Activated CD8-positive, alpha-beta memory T cell treated with anti-CD3 and anti-CD28 coated beads for 48 hours (primary cell): Measurements from ENCODE around the gene SETBP1.
"Not testable (repeated sequence)": the region's sequence is repeated elsewhere in the genome, so short reads cannot be mapped to it uniquely, and the experiment has no call there.

ENCODE experiments used
- DNase-seq, 3 experiments: peaks; one replicate each; pipeline ENCODE4 v3.0.0-alpha.2; 2020; ENCODE audit warnings: low read depth in 2 of 3, low spot score in 2 of 3

SETBP1 gene

DNA sequence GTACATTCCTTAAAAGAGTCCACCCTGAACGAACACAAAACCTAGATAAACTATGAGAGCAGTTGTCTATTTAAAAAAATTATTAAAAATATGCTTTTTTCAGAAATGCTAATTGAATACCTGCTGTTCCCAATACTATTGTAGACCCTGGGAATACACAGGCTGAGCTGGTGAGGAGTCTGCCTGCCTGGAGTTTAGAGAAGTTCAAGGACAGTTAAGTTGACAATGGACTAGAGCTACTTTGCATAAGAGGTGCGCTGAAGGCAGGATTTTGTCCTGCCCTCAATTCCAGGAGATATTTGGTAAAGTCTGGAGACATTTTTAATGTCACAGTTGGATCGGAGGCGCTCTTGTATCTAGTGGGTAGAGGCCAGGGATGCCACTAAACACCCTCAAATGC is 110.2 kb downstream of the SETBP1 start:
- DNase-seq = no peak

DNA sequence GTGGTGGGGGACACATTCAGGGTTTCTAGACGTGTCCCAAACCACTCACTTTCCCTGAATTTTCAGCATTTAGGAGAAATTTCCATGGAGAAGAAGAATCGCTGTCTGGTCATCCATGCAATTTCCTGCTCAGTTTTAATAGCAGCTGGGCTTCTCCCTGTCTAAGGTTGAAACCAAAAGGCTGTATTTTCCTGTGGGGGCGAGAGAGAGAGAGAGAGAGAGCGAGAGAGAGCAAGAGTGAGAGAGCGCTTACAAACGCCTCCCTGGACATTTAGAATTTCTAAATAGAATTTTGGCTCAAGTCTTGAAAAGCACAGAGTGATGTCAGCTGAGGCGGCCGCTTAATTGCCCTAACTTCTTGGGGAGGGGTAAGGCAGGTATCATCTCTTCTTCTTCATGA is 110.8 kb downstream of the SETBP1 start:
- DNase-seq = no peak

DNA sequence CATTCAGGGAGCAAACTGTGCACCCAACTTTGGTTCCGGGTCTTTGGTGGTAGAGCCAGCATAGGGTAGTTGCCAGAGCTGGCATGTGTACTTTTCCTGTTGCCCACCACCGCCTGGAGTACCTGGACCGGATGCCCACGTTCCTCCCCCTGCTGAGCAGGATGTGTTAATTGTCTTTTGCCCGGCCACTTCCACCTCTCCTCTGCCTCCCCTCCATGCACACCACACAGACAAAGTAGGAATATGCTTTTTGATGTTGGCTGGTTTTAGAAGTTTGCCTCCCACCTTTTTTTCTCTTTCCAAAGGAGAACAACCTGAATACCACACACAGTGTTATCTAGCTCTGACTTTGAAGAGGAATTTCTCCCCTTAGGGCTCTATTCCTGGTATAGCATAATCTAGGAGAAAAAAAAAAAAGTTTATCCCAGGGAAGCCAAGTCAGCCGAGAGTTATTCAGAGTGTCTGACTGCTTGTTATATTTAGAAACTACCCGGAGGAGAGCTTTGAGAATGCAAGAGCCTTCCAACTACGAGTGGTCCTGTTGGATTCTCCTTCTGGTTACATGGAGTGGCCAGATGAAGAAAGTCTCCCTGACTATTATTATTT is 111.9 kb downstream of the SETBP1 start:
- no peak for DNase-seq

DNA sequence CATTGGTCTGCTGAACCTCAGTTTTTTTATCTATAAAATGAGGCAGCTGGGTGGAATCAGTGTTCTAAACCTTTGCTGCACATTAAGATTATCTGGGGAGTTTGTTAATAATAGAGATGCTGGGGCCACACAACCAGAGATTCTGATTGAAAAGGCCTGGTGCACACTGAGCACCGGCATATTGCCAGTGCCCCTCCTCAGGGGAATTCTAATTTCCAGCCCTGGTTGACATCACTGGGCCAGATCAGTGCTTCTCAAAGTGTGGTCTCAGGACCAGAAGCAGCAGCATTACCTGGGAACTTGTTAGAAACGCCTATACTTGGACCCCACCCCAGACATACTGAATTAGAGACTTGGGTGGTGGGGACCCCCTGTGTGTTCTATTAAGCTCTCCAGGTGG is 112.5 kb downstream of the SETBP1 start:
- DNase-seq = no peak

DNA sequence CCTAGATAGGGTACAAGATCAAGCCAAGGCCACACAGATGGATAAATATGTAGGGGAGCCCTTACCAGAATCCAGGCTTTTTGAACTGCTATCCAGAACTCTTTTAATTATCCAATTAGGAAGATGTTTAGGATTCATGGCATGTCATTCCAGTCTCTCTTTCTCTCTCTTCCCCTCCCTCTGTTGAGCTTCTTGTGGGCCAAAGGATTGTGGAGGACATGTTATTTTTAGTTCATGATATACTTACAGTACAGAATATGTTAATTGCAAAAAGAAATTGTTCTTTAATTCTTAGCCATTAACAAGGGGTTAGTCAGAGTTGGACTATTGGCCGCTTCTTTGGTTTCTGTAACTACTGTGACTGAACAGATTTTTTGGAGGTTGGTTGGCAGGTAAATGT is 113.0 kb downstream of the SETBP1 start:
- DNase-seq = no peak

DNA sequence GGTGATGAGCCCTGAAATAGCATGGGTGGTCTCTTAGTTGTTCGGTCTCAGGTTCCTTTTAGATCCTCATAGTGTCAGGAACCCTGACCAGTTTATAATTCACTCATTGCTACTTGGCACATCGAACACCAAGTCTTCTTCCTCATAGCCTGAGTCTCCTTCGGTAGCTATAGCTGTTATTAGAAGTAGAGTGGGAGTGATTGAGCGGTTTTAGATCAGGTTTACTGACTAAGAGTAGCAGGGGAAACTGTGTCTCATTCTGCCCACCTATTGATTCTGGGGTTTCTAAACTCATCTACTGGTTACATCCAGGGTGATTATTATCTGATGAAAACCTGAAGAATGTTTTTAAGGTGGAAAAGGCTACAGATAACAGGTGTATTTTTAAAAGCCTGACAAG is 114.6 kb downstream of the SETBP1 start:
- DNase-seq = no peak

DNA sequence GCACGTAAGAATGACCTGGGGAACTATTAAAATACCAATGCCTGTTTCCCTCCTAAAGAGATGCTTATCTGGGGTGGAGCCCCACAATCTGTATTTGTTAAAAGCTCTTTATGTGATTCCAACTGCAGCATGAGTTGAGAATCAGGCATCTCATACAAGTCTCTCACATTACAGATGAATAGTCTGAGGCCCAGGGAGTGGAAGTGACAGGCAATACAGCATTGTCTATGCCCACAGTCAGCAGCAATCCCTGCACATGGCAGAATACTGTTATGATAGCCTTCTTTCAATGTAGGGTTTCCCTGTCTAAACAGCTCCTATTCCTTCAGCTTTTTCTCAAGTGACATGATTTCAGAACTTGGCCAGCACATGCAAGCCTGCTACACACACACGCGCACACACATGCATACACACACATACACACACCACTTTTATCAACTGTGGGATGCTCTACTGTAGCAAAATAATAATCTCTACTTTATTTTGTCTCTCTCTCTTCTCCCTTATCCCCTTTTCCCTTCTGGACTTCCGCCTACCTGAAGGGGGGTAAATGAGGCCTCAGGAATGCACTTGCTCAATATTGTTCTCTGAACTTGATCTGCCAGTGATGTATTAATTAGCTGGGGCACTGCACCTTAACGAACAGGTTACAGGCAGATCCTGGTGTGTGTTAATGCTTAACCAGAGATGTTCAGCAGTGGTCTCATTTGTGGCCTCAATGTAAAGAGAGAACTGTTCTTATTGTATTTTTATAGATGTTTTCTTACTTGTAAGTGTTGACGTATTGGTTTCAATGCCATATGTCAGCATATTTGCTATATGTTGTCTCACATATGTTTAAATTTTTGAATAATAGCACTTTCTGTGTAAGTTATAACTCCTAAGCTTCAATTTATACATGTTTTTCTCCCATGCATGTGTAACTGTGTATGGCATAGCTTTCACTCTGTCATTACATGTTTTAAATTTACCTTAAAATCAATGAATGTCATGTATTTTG is 116.0 kb downstream of the SETBP1 start:
- DNase-seq = no peak

DNA sequence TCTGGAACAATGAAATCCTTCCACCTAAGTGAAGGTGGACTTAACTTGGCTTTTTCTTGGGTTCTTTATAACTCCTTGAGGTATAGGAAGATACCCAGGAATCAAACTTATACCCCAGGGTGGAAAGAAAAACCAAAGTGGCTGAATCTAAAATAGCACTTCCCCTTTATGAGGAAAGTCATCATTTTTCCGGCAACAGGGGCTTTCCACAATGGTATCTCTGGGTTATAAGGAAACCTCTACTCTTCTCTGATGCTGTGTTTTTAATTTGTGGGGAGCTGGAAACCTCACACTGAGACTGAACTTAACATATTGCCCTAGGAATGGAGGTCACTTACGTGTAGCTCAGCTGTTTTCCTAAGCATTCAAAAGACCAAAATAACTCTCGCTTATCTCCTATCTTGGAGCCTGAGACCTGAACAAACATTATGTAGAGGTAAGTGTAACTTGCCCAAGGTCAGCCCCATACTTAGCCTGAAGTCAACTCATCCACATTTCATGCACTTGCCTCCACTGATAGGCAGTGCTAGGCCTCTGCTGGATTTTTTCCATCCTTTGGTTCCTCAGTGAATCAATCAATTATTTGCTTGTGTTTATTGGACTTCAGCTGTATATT is 117.9 kb downstream of the SETBP1 start:
- DNase-seq = no peak

DNA sequence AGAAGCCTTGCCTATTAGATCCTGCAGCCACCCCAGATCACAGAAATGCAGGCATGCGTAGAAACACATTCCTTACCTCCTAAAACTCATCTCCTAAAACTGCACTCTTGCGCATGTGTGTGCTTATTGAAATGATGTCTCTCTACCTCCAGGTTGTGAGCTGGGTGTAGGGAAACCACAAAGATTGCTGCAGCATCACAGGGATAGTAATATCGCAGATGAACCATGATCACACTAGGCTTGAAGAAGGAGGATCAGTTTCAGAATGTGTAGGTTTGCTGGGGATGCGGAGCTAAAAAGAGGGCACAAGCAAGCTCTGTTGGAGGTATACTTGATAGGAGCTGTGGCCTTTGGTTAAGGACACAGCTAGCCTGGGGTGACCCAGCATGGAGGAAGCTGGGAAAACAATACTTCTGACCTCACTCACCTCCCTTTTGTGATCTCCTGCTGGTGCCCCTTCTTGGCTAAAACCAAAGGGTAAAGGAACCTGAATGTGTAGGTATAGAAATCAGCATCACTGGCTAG is 118.8 kb downstream of the SETBP1 start:
- DNase-seq = peak in 1 of 3 experiments; percentile 2

DNA sequence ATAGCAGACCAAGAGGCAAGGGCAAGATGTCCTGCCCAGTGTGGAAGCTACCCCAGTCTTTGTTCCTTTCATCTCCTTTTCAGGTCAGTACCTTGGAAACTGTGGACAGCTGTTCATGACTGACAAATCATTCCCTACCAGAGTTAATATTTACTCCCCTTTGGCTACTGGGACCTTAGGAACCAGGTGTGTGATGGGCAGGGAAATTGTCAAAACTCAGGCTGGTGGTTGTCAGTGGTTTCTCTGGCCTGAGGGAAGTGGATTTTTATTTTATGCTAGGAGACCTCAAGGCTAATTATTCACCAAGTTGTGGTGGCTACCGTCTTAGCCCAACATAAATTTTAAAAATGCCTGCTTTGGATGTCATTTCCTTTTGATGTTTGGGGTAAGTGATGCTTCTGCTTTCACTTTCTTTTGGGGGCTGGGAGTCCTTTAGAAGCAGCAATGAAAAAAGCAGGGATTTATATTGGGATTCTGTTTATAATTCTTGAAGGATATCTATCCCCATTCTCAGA is 119.3 kb downstream of the SETBP1 start:
- no peak for DNase-seq

DNA sequence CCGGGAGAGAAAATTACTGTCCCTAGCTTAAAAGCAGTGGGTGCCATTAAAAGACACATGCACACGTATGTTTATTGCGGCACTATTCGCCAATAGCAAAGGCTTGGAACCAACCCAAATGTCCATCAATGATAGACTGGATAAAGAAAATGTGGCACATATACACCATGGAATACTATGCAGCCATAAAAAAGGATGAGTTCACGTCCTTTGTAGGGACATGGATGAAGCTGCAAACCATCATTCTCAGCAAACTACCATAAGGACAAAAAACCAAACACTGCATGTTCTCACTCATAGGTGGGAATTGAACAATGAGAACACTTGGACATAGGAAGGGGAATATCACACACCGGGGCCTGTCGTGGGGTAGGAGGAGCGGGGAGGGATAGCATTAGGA is 120.1 kb downstream of the SETBP1 start:
- DNase-seq = not testable (repeated sequence)

DNA sequence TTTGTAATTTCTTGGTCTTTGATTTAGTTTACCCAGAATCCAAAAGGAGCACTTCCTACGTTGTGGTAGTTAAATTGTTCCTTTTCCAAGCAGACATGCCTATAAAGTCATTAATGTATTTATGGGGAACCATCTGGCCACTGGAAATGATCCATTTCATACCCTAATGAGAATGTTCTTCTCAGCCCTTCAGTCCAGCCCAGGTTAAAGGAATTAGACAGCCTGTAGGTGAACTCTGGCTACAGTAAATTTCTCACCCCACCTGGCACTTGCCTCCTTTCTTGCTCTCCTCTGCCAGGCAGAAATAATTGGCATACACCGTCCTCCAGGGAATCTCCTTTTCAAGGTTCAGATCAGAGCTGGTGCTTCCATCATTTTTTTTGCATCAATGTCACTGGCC is 121.1 kb downstream of the SETBP1 start:
- DNase-seq = no peak

DNA sequence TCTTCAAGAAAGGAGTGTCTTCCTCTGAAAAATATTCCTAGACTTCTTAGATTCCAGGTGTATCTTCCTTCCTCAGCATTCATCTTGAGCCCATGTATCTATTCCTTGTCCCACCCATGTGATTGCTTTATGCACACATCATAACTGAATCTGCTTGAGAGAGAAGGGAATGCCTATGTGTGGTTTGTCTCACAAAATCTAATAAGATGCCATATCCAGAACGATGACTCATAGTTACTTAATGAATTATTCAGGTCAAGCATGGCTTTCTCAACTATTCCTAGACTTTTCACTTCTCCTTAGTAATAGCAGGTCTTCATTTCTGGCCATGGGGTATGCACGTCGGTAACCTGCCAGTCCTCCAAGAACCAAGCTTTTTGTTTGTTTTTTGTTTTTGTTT is 121.8 kb downstream of the SETBP1 start:
- no peak for DNase-seq

DNA sequence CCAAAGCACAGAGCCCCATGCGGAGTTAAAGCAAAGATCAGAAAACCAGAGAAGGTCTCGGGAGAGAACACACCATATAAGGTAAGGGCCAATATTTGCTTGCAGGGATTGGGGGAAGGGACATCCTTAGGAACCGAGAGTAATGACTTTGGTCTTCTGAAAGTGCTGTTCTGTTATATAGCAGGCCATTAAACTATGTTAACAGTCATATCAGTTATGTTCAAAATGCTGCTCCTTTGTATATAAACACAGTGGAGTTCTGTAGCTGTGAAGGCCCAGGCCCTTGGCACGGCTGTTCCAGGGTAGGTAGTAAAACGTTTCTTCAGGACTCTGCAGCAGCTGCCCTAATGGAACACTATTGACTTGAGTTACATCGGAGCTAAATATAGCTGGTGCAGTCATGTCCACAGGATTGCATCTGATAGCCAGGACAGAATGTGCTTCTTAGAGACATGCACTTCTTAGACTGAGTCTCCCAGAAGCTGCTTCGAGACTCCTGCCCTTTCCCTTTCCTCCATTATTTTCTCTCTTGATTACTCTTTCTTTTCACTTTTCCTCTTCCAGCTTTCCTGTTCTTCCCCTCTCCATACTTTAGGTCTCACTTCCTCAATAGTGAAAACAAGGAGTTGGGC is 122.4 kb downstream of the SETBP1 start:
- no peak for DNase-seq

DNA sequence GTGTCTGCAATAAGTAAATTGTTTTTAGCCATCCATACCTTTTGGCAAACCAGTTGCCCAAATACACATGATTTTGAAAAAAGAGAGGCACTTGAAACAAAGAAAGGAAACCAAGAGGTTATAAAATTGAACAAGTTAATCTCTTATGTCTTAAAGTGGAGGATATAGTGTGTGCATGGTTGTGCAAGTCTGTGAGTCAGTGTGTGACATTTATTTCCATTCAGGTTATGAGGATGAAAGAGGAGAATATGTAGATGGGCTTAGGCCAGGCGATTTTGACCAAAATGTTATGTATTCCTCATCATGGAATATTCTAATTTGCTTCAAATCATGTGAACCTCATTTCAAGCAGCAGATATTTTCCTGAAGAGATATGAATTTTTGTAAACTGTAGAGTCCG is 123.3 kb downstream of the SETBP1 start:
- DNase-seq = no peak

DNA sequence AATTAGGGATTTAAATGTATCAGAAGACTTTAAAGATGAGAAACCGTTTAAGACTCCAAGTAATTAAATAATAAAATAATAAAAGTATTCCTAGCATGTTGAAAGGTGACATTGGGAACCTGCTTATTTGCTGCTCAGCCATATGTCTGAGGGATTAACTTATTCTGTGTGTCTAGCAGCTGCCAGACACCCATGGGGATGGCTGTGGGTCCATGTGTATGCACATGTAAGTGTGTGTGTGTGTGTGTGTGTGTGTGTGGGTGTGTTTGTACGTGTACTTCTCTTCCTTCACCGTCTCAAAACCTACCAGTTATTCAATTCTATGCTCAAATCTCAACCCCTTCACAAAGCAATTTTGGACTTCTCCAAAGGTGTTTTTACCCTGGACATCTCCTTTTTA is 124.5 kb downstream of the SETBP1 start:
- no peak for DNase-seq

DNA sequence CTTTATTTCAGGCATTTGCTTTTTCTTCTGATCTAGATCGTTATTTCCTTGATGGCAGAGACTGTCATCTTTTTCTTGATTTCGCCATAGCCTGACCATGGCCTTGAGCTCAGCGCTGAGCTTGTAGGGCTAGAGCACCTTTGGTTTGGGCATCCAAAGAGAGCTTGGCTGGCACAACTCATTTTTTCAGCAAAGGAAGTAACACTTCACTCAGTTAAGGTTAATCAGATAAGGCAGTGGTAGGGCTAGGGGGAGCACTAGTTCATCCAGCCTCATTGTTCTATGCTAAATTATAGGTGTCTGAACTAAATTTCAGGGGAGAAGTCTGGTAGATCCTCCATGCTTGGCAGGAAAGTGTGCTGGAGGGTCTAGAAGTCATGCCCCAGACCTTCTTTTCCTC is 125.0 kb downstream of the SETBP1 start:
- DNase-seq = no peak

DNA sequence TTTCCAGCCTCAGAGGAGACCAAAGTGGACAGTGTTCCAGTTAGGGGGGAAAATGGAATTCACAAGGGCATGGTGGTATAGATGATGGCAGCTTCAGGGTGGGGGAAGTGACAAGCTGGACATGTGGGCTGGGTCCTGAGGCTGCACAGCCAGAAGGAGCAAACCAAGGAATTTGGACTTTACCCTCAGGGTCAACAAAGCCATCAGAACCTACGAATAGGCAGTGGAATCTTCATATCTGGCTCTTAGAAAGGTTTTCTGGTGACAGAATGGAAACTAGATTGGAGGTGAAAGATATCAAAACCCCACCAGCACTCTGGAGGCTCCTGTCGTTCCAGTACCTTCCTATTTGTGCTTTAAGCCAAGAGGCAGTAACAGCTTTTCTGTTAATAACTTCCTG is 127.1 kb downstream of the SETBP1 start:
- DNase-seq = no peak

DNA sequence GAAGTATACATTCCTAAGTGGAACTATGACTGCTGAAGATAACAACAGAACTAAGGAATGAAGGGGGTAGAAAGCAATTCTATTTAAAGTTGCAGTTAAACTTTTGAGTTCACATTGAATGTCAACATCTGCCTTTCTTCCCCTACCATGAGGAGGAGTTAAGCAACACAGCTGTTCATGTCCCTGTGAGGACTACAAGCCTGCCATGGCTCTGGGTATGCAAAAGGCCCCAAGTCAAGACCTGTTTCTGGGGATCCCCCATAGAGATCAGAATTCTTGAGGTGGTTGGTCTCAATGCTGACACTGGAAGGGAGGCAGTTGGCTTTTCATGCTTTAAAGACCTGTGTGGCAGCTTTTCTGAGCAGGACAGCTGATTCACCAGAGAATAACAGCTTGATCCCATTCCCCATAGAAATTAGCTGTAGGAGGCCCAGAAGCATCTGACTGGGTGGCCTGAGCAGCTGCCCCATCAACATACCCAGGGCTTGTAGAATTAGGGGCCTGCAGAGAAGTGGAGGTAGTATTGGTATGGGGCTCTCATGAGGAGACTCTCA is 131.0 kb downstream of the SETBP1 start:
- no peak for DNase-seq

DNA sequence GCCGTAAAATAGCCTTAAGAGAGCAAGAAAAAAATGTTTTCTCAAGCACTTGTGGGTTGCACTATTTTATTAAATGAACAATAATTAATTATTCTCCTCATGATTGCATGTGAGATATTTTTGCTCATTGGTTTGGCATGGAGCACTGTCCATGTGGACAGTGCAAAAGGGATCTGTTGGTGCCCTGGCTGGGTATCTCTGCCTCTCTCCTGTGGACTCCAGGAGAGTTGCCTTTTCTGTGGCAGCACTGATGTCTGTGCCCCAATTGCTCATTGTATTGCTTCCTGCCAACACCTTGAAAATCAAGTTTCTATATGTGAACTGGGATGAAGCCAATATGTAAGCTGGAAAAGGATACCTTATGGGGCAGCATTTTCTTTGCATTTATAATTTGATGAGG is 131.7 kb downstream of the SETBP1 start:
- no peak for DNase-seq

DNA sequence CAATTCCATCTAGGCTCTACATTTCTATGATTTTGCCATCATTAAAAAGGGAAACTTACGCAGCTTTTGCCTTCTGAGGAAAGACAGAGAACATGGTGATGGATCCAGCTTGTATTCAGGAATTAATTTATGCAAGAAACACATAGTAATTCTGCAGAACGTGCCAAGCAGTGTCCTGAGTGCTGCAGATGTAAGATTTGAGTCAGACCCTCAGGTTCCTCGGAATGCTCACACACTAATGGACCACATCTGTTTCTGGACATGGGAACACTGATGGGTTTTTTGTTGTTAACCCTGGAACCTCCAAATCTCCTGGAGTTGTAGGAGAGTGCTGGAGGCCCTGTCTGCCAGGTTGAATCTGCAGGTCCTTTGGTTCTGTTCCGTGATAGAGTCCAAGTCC is 132.9 kb downstream of the SETBP1 start:
- no peak for DNase-seq
